Stimulated activated CD8-positive, alpha-beta memory T cell treated with anti-CD3 and anti-CD28 coated beads, Interleukin-15, amount 100 ng/mL, for 48 hours (primary cell): ENCODE data around the gene TSKS.

Experiments used
- DNase-seq, 2 donors: peaks; one replicate each; pipeline ENCODE4 v3.0.0-alpha.2; 2020; ENCODE audit warnings: low read depth in 2 of 2

Gene TSKS

GRCh38 chr19:49763230-49763629, at the start of gene TSKS:
Gene TSKS (minus strand): TSS chr19:49763306. CDS start chr19:49763247, 59 bp downstream.
- DNase-seq: no peak

- no peak for DNase-seq
Observed at GRCh38 chr19:49812452-49812996, 49.4 kb upstream of the TSKS start.

- no peak for DNase-seq
Observed at GRCh38 chr19:49811328-49811727, 48.2 kb upstream of the TSKS start.

- no peak for DNase-seq
Observed at GRCh38 chr19:49809941-49810389, 46.9 kb upstream of the TSKS start.

- DNase-seq: peak in 1 of 2 donors; percentile 21
Observed at GRCh38 chr19:49809160-49809940, 46.2 kb upstream of the TSKS start.

GRCh38 chr19:49808711-49809159, 45.6 kb upstream of the TSKS start:
- DNase-seq: peak; percentile 67 to 69

GRCh38 chr19:49807904-49808675, 45.0 kb upstream of the TSKS start:
- no peak for DNase-seq

GRCh38 chr19:49807058-49807903, 44.2 kb upstream of the TSKS start:
- DNase-seq: no peak

- DNase-seq: no peak
Observed at GRCh38 chr19:49806620-49806959, 43.5 kb upstream of the TSKS start.

- no peak for DNase-seq
Observed at GRCh38 chr19:49805822-49806619, 42.9 kb upstream of the TSKS start.

GRCh38 chr19:49803529-49803856, 40.4 kb upstream of the TSKS start:
- no peak for DNase-seq

- DNase-seq: no peak
Observed at GRCh38 chr19:49802836-49803528, 39.9 kb upstream of the TSKS start.

GRCh38 chr19:49801966-49802661, 39.0 kb upstream of the TSKS start:
- no peak for DNase-seq

GRCh38 chr19:49801401-49801888, 38.3 kb upstream of the TSKS start:
- DNase-seq: no peak

- no peak for DNase-seq
Observed at GRCh38 chr19:49800771-49801170, 37.7 kb upstream of the TSKS start.

- DNase-seq: no peak
Observed at GRCh38 chr19:49799798-49800376, 36.8 kb upstream of the TSKS start.

- no peak for DNase-seq
Observed at GRCh38 chr19:49799271-49799797, 36.2 kb upstream of the TSKS start.

GRCh38 chr19:49798574-49798973, 35.5 kb upstream of the TSKS start:
- no peak for DNase-seq

GRCh38 chr19:49795615-49796014, 32.5 kb upstream of the TSKS start:
- DNase-seq: no peak
